Measurements from ENCODE around the gene FLACC1.
A peak's percentile ranks its signal among the peaks of the same experiment; 100 is the strongest.

The FLACC1 gene

DNA sequence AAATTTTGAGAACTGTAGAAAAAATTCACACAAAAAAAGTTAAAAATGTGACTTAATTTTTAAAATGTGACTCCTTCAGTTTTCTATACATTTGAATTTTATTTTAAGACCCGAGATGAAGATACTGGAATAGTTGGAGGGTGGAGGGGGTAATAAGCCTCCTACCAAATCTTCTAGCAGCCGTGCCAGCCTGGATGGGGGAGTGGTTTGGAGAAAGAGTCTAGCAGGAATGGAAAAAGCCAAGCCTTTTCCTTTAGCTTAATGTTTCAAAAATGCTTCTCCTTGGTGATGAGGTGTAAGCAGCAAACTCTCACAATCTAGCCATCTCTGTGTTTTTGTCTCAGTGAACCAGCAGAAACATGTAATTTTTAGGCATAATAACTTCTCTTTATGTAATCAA, 82.1 kb downstream of the FLACC1 start:
- DNase-seq = no peak

DNA sequence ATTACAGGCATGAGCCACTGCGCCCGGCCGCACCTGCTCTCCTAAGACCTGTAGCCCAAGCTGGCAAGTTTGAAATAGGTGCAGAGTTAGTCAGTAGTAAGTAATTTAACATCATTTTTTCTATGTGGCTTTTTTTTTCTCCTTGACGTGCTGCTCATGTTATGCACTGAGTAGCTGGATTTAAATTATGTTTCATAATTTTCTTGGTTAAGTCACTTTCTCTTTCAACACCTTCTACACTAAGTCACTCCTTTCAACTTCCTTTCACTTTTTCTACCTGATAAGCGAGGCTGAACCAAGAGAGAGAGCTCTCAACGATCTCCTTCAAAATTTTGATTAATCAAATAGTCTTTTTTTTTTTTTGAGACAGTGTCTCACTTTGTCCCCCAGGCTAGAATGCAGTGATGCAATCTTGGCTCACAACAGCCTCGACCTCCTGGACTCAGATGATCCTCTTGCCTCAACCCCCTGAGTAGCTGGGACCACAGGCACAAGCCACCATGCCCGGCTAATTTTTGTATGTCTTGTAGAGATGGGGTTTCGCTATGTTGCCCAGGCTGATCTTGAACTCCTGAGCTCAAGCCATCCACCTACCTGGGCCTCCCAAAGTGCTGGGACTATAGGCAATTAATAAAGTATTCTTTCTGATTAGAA, 83.7 kb downstream of the FLACC1 start:
- DNase-seq = no peak

DNA sequence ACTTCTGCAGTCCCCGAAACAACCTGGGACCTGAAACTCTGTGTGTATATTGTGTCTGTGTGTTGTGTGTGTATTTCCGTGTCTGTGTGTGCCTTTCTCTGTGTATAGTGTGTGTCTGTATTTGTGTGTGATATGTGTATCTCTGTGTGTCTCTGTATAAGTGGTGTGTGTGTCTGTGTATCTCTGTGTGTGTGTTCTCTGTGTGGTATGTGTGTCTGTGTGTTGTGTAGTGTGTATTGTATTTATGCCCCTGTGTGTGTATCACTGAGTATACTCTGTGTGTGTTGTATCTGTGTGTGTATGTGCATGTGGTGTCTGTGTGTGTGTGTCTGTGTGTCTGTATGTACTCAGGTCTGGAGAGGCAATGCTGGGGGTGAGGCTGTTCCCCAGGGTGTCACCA, 85.2 kb downstream of the FLACC1 start:
- DNase-seq = no peak

DNA sequence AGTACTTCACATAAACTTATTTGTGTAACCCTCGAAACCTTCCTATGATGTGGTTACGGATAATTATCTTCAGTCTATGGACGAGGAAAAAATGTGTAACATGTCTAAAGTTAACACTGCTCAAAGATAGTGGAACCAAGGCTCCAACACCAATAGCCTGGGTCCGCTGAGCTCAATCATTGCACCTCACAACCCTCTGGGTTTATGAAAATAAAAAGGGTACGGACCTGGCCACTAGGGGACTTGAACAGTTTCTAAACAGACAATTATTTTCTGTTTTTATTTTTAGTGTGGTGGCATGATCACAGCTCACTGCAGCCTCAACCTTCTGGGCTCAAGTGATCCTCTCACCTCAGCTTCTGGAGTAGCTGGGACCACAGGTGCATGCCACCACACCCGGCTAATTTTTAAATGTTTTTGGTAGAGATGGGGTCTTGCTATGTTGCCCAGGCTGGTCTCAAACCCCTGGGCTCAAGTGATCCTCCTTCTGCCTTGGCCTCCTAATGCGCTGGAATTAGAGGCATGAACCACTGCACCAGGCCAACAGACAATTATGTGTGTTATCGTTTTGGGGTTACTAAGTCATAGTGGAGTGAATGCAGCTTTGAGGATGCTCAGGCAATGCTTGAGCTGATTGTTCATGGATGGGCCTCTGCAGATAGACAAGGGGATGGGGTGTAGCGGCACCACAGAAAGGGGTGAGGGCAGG, 86.7 kb downstream of the FLACC1 start:
- no peak for DNase-seq

DNA sequence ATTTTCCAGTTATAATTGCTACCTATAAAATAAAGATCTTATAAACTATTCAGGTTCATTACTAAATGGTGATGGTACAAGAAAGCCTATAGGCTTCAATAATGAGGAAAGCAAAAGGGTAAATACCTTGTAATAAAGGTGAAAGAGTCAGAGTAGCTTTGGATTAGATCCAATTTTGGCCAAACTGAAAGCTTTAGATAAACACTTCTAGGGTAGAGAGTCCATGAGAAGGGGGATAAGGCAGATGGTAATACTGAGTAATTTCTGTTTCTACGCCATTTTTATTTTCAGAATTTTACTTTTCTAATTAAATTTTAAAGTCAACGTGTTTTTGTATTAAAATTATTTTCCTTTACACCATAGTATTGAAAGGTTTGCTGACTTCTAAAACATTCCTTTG, 87.4 kb downstream of the FLACC1 start:
- DNase-seq = no peak

DNA sequence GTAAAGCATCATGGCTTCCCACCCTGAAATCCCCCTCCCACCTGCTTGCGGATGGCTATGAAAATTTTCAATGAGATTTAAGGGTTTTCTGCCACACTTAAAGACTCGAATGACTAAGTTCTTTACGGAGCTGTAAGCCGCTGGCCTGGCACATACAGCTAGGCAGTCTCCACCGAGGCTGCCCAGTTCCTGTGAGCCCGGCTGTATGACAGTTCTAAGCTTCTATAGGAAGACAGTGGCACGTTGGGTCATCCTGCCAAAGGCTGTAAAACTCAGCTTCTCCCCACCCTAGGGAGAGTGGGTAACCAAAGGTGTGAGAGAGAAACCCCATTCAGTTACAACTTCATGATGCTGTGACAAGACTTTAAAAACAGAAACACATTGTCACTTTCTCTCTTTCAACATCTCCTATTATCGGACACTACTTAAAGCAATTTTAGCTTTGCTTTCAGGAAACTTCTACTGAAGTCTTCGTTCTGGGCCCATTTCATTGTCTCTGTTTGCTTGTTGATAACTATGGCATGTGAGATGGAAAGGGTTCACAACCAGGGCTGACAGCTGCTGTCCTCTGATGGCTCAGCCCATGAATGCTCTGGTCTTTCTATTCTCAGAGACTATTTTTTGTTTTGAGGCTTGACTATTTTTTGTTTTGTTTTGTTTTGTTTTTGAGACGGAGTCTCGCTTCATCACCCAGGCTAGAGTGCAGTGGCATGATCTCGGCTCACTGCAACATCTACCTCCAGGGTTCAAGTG, 89.7 kb downstream of the FLACC1 start:
- no peak for DNase-seq

DNA sequence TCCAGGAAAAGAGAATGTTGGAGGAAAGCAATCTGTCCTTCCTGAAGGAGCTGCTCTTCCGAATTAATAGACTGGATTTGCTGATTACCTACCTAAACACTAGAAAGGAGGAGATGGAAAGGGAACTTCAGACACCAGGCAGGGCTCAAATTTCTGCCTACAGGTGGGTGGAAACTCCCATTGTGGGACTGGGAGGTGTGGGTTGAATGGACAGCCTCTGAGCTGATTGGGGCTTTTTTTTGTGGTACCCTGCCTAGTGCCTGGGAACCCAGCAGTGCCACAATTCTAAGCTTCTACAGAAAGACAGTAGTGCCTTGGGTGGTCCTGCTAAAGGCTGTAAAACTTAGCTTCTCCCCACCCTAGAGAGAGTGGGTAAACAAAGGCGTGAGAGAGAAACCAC, 90.5 kb downstream of the FLACC1 start:
- no peak for DNase-seq

DNA sequence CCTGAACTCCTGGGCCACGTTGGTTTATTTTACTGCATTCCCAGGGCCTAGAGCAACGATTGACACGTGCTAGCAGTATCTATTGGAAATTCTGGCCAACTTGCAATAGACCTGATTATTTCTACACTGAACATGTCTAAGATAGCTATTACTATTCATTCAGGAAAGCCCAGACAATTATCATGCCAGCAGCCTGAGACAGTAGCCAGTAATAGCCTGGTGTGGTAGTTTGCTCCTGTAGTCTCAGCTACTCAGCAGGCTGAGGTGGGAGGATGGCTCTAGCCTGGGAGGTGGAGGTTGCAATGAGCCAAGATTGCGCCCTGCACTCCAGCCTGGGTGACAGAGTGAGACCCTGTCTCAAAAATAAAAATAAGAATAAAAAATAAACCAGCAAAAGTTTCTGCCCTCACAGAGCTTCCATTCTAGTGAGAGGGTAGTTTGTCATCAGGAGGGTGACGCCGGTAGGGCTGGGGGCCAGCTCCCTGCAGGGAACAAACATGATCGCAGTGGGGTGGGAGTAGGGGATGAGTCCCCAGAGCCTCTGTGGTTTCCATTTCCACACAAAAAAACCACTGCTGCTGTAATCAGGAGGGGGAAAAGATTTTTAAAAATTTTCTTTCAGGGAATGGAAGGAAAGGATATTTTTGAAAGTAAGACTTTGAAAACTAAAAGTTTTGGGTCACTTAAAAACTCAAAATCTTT, 92.5 kb downstream of the FLACC1 start:
- no peak for DNase-seq

DNA sequence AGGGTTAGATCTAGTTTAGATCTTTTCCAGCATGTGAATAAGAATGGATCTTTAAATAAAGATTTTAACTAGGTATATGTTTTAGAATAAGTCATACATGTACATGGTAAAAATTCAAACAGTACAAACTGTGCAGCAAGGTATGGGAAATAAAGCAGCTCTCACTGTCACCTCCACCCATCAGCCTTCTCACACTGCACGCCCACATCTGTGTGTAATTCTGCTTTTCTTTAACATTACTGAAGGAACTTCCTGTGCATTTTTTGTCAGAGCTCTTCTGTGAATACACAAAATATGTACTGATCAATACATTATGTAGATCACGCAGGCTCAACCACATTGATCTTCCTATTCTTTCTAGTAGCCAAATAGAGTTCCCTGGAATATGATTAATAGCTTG, 93.4 kb downstream of the FLACC1 start:
- no peak for DNase-seq

DNA sequence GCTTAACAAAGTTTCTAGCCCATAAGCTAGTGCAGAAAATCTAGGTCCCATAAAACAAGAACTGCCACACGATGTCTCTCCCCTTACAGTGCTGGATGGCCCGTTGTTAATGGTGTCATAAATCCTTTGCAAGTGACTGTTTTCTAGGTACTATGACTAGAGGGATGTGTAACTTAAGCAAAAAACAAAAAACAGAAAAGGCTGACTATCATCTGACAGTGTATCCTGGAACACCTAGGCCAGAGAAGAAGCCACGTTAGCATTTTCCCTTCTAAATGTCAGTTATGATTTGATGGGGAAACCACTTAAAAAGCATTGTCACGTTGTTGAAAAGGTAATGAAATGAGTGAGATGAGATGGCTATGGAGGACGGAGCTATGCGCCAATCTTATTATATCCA, 94.4 kb downstream of the FLACC1 start:
- DNase-seq = no peak

DNA sequence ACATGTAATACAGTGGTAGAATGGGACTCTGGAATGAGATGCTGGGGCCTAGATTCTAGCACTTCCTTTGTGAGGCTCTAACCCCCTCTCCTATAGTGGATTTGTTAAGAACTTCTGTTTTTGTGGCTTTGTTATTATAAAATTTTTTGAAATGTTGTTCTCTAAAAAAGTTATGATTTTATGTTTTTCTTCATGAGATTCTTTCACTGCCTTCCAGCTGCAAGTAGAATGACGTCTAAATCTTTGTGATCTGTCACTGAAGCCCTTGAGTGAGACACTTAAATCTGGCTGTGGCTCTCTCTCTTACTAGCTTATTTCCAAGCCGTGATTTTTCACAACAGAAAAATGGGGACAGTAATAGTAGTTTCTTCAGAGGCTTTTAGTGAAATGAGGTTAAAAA, 95.2 kb downstream of the FLACC1 start:
- DNase-seq = no peak

DNA sequence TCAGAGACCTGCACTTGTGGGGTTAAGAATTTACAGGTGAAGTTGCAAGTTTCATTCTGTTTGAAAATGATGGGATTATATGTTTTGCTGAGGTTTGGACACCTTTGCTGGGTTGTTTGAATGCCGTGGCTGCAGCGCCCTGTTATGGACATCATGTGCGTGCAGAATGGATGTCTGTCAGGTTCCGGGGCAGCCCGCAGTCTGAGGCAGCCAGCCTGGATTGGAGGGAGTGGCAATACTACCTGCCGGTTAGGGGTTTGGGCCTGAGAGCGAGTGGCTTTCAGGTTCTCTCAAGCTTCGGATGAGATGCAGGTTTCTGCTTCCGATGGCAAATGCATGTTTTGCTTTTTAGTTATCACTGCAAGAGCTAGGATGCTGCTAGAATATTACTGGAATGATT, 95.7 kb downstream of the FLACC1 start:
- DNase-seq = peak; percentile 51

DNA sequence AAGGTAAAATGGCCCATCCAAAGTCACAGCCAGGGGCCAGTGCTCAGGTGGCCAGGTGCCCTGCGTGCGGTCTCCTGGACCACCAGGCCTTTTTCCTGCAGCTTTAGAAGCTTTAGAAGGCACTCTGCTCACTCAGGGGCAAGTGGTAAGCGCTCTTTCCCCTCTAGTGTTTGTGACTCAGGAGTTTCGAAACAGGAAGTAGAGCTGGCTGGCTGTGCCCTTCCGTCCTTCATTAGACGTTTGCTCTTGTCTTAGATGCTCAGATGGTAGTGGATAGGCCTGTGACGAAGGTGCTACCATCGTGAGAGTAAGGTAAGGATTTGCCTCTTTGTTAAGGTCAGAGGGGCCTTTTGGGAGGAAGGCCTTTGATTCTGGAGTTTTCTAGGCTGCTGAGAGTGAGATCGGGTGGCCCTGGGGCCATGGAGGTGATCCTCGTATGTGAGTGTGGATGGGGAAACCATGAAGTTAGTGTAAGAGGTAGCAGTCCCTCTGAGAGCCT, 96.8 kb downstream of the FLACC1 start, which contains the start of gene CASP8:
Gene CASP8, plus strand, starts transcription at position 235 of the 499 bp plus-strand sequence. CDS start 5,951 bp downstream, outside the sequence.
- peak; percentile 61 for DNase-seq

DNA sequence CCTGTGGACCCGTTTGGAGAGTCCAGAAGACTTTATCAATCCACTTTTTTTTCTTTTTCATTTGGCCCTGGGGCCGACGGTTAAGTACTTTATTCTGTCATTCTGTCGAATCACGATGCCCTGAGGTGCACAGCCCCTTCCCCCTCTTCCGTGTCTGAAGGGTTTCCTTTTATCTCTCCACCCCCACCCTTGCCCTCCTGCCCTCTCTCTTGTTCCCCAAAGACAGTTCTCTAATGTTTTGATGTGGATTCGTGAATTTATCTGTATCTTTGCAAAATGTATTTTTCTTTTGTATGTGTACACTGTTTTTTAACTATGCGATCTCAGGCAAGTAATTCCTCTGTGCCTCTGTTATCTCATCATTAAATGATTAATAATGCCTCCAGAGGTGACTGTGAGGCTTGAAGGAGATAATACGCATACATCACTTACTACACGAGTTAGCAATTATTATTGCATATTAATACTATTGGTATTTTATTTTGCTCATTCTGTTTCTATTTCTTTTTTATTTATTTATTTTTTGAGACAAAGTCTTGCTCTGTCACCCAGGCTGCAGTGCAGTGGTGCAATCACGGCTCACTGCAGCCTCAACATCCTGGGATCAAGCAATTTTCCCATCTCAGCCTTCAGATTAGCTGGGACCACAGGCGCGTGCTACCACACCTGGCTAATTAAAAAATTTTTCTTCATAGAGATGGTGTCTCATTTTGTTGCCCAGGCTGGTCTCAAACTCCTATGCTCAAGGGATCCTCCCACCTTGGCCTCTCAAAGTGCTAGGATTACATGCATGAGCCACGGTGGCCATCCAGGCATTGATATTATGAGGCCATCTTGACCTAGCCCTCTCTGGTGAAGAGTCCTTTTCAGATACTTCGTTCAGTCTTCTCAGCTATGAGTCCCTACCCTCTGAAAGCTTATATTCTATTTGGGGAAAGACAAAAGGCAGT, 98.2 kb downstream of the FLACC1 start:
- no peak for DNase-seq

DNA sequence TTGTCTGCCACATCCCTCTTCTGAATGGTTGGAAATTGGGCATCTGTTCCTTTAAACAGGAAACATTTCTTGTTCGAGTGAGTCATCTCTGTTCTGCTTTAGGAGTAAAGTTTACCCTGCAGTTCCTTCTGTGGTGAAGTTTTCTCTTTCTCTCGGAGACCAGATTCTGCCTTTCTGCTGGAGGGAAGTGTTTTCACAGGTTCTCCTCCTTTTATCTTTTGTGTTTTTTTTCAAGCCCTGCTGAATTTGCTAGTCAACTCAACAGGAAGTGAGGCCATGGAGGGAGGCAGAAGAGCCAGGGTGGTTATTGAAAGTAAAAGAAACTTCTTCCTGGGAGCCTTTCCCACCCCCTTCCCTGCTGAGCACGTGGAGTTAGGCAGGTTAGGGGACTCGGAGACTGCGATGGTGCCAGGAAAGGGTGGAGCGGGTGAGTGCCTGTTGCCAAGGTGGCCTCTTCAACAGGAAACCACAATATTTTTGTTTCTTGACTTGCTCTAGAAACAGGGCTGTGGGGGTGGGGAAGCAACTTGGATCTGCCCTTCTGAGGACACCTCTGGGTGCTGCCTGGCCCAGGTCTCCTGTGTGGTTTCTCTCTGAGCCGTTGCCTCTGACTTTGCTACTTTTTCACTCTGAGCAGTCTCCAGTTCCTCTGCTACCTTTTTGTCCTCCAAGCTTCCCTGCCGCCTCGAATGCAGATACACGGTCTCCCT, 99.0 kb downstream of the FLACC1 start:
- DNase-seq = peak; percentile 86

DNA sequence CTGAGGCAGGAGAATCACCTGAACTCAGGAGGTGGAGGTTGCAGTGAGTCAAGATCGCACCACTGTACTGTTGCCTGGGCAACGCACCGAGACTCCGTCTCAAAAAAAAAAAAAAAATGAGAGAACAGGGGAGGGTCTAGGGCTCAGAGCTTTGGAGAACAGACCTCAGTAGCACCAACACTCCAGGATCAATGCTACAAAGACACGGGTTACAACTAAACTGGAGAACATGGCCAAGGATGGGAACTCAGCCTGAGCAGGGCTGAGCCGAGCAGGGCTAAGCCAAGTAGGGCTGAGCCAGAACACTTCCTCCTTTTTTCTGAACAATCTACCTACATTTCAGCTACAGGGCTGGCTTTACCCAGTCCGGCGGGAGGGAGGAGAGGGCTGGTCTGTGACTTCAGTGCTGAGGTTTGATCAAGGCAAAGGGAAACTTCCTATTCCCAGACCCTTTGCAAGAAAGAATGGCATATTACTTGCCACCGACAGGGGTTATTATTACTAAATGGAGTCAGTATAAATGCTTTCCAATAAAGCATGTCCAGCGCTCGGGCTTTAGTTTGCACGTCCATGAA, 99.7 kb downstream of the FLACC1 start:
- peak; percentile 46 for DNase-seq

DNA sequence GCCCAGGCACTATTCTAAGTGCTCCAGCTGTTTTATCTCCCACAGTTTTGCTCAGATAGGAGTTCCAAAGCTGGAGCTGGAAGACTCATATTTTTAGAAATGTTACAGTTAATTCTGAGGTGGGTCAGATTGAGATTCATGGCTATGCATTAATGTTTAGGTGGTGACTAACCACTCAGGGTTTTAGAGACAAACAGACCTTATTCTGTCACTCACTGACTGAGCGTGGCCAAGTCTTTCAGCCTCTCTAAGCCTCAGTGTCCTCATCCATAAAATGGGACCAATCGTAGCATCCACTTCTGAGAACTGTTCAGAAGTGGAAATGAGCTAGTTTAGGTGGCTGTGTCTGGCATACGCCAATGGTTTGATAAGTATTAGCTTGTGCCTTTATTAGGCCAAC, 101.1 kb downstream of the FLACC1 start:
- DNase-seq = no peak

DNA sequence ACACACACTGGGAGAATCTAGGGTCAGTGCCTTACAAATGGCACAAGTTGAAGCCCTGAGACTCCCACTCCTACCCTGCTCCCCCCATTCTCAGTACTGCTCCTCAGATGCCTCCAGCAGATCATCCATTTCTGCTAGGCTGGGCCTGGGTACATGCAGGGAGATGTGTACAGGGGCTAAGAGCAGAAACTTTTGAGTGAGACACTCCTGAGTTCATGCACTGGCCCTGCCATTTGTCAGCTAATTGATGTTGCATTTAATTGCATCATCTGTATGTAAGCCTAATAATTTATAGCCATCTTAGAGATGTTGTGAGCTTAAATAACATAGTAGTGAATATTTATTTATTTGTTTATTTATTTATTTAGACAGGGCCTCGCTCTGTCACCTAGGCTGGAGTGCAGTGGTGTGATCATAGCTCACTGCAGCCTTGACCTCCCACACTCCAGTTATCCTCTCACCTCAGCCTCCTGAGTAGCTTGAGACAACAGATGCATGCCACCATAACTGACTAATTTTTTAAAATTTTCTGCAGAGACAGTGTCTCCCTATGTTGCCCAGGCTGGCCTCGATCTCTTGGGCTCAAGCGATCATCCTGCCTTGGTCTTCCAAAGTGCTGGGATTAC, 101.6 kb downstream of the FLACC1 start:
- DNase-seq = no peak

DNA sequence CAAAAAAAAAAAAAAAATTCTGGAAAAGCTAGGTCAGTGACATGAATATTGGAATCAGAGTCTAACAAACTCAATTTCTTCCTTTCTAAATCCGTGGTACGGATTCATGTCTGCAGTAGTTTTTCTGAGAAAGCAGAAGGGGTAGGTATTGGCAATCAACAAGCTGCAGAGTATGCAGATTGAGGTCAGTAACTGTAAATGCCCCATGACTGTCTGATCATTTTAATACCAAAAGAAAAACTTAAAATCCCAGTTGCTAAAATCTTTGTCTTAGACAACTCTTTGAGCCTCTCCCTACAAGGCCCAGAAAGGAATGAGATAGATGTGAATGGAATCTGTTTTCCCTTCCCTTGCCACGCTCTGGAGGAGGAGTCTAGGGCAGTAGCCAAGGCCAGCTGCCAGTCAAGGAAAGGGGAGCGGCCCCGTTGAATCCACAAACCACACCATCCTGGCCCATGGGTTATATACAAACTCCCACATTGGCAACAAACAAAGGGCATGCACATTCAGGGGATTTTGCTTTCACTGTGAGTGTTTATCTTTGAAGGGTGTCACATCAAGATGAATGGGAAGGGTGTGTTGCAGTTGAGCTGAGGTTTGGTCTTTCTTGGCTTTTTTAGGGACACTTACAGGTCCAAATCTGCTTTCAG, 102.9 kb downstream of the FLACC1 start:
- no peak for DNase-seq

DNA sequence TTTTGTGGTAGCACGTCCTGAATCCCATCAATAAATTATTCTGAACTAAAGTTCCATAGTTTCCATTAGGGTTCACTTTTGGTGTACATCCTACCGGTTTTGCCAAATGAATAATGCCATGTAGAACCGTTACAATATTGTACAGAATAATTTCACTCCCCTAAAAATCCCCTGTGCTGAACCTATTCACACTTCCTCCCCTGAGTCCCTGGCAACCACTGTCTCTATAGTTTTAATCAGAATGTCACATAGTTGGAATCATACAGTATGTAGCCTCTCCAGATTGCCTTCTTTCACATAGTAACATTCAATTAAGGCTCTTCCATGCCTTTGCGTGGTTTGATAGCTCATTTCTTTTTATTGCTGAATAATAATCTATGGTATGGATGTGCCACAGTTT, 106.4 kb downstream of the FLACC1 start:
- no peak for DNase-seq

All from T-helper 9 cell (primary cell).